NCI-H226 (cell line): ENCODE results near the gene ZNF439.
"Not testable (repeated sequence)": the region's sequence is repeated elsewhere in the genome, so short reads cannot be mapped to it uniquely, and the experiment has no call there.

ENCODE experiments used
- DNase-seq: peaks from one replicate; pipeline ENCODE4 v3.0.0-alpha.2; 2015

ZNF439 gene

DNA sequence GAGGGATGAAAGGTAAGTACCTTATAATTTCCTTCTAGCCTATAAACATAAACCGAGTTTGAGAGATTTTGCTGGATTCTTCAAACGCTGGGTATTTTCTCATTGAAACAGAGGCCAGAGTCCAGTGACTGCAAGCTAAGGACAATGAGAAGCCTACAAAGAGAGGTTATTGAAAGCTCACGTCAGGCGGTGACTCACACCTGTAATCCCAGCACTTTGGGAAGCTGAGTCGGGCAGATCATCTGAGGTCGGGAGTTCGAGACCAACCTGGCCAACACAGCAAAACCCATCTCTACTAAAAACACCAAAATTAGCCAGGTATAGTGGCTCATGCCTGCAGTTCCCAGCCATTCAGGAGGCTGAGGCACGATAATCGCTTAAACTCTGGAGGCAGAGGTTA lies 24.1 kb downstream of the ZNF439 start:
- DNase-seq, result no peak

DNA sequence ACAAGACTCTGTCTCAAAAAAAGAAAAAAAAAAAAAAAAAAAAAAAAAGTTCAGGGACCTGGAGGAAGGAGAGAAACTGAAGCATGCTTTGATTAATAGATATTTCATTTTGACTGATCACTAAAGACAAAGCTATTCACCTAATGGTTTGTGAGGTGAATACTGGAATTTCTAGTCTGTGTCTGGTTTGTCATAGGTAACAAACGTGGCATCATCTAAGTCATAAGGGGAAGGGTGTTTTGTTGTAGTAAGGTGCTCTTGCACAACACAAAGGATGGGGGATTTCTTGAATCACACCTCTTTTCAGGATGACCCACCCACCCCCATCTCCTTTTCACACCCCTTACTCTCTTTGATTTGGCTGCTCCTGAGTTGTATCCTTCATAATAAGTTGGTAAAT lies 25.2 kb downstream of the ZNF439 start:
- no peak for DNase-seq

DNA sequence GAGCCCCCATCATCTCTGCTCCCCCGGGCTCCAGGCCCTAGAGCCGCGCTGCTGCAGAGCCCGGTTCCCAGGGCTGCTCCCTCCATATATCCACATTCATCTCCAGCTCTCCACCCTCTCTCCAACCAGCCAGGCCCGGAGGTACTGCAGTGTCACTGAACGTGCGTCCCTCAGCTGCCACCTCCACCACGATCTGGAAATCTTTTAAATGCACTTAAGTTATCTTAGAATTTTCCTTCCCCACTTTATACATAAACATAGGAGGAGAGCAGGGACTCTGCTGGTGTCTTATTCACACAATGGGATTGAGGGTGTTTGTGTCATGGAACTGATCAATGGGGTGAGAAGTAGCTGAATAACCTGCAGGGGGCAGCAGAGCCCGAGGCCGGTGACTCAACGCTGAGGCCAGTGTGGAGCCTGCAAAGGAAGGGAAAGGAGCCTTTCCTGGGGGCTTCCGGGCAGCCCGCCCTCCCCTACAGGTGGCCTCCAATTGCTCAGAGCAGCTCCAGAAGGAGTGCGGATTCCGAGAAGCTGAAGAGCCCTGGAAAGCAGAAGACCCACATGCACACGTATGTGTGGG lies 31.3 kb downstream of the ZNF439 start:
- not testable (repeated sequence) for DNase-seq

DNA sequence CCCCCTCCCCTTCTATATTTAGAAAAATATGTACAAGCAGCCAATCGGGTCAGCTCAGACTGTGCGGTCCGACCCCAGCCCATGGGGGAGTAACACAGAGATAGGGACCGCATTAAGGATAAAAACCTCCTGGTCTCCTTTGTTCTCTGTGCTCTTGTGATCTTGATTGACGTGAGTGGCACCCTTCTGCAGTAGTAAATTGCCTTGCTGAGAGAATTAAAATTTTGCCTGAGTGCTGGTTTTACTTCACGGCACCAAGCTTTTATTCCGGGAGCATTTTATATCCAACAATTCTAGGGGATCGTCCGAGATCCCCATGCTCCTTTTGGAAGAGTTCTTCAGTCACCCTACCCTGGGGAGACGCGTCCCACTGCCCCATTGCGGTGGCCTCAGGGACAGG lies 32.1 kb downstream of the ZNF439 start:
- DNase-seq, result no peak

DNA sequence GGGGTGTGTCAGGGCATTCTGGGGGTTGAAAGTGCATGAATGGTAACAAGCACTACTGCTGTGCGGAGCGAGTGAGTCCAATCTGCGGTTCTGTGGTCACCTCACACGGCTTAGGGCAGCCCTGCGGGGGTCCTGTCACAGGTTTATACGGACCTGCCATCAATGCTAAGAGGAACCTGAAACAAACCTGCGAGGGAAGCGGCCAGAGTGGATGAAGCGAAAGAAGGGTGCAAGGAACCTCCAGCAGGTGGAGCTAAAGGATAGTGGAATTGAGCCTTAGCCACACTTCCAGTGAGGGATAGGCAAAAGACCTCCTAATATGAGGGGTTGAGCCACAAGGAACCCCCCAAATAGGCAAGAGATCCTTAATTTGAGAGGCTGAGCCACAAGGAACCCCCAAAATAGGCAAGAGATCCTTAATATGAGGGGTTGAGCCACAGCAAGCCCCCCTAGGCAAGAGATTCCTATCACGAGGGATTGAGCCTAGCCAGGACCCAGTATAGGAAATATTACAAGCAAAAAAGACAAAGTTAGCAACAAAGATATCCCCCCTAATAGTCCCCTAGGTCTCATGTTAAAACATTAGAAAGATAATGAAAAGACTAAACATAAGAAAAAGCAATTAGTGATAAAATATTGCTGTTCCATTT lies 32.8 kb downstream of the ZNF439 start:
- no peak for DNase-seq

DNA sequence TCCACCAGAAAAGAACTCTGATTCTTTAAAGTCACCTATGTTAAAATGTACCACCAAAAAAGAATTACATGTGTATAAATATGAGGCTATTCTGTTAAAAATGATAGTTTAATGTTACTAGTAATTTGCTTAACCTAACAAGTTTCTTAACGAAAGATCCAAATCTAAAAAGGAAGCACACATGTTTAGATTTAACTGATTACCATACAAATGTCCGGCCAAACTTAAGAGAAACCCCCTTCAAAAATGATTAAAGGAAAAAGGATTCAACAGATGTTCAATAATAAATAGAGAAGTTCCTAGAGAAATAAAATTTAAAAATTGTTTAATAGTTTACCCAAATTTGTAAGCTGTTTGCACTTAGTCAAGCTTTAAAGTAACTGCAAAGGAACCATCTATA lies 34.1 kb downstream of the ZNF439 start:
- no peak for DNase-seq

DNA sequence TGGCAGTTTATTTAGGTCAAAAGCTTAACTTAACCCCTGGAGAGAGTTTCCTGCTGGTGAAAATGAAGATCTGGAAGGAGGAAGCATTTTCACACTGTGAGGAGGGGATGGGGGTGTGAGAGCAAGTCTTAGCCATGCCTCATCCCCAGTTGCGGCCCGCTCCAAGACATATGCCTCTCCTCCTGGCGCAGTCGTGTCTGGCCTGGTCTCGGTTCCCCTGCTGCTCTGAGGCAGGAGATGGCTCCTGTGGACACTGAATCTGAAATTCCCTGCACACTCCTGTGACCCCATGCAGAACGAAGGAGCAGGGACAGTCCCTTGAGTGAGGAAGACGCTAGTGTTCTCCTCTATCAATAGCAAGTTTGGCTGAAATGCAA lies 38.7 kb downstream of the ZNF439 start:
- DNase-seq, result no peak

DNA sequence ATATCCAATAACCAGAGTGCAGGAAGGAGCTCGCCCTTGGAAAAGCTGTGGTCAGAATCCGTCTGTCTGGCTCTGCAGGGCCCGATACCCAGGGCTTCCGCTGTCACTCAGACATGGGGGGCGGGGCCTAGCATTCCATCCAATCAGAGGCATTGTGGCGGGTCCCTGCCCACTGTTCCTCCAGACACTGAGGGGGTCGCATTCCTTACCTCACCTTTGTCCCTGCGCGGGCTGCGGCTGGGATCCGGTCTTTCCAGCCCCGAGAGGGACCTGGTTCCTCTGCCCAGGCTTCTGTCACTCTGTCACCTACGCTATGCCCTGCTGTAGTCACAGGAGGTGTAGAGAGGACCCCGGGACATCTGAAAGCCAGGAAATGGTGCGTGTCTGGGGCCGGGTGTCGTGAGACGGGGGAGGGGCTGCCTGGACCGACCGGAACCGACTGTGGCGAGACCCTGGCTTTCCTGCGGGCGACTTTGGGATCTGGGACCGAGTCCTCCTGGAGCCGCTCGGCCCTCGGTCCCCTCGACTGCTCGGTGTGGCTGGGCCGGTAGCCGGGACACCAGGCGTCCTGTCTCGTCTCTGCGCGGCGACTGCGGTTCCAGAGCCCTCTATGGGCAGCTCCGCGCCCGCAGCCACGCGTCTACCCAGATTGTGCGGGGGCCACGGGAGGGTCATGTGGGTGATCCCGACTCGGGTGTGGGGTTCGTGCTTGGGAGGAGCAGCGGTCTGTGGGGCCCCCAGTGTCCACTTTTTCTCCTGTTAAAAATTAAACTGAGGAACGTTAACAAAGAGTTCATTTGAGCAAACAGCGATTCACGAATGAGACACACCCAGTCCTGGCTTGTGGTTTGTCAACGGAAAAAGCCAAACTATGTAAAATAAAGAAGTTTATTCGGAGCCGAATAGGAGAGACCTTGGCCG lies 39.3 kb downstream of the ZNF439 start, which contains the start of gene ZNF69:
Gene ZNF69, plus strand, starts transcription at position 172 of the 921 bp plus-strand sequence. Its CDS starts 142 bp downstream, at position 314.
- DNase-seq, result no peak

DNA sequence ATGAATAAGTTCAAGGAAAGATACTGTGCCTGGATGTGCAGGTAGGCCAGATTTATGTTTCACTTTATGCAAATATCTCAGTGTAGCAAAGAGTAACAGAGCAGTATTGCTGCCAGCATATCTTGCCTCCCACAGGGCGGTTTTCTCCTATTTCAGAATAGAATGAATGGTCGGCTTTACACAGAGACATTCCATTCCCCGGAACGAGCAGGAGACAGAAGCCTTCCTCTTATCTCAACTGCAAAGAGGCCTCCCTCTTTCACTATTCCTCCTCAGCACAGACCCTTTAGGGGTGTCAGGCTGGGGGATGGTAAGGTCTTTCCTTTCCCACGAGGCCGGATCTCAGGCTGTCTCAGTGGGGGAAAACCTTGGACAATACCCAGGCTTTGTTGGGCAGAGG lies 41.4 kb downstream of the ZNF439 start:
- not testable (repeated sequence) for DNase-seq

DNA sequence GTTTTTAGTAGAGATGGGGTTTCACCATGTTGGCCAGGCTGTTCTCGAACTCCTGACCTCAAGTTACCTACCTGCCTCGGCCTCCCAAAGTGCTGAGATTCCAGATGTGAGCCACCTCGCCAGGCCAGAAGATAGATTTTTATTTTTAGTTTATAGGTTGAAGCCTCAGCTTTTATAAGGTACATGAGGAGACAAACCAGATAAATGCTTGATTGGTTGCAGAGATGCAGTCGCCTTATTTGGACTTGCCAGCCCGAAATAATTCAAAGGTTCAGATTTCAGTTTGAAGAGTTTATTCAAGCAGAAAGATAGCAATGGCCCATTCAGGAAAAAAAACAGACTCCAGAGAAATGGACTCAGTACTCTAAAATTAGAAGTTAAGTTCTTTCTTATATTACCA lies 42.1 kb downstream of the ZNF439 start:
- no peak for DNase-seq

DNA sequence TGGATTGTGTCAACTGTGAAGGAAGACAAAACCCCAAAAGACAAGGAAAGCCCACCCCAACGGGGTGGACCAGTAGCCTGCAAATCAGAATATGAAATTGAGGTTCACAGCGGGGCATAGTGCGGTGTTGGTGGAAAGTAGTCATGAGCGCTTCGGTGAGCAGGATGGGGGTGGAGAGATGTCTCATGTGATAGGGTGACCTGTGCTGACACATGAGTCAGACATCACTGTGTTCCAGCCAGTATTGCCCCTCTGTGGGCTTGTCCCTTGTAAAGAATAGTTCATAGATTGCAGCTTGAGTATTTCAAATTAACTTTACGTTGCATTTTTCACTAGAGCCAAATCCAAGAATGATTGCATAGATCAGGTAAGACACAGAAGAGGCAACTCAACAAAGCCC lies 46.3 kb downstream of the ZNF439 start:
- no peak for DNase-seq

DNA sequence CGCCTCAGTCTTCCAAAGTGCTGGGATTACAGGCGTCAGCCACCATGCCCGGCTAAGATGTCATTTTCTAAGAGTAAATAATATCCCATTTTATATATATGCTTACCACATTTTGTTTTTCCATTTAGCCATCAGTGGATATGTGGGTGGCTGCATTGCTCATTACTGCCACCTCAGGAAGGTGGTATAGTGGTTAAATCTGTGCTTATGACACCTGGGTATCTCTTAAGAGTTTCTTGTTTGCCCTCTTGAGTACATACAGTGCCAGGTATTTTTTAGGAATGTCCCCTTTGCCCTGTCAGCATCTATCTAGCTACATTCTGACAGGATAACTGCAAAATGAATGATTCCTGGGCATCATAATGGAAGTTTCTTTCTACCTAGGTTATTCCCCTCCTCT lies 53.7 kb downstream of the ZNF439 start:
- DNase-seq, result no peak

DNA sequence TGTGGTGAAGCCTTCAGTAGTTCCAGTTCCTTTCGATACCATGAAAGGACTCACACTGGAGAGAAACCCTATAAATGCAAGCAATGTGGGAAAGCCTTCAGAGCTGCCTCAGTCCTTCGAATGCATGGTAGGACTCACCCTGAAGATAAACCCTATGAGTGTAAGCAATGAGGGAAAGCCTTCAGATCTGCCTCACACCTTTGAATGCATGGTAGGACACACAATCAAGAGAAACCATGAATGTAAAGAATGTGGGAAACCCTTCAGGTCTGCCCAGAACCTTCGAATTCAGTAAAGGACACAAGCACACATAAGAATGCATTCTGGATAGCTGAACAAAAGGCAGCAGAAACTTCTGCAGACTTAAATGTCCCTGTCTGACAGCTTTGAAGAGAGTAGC lies 57.4 kb downstream of the ZNF439 start:
- DNase-seq, result no peak

DNA sequence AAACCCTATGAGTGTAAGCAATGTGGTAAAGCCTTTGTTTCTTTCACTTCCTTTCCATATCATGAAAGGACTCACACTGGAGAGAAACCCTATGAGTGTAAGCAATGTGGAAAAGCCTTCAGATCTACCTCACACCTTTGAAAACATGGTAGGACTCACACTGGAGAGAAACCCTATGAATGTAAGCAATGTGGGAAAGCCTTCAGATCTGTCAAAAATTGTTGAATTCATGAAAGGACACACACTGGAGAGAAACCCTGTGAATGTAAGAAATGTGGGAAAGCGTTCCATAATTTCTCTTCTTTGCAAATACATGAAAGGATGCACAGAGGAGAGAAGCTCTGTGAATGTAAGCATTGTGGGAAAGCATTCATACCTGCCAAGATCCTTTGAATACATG lies 63.4 kb downstream of the ZNF439 start:
- DNase-seq, result not testable (repeated sequence)

DNA sequence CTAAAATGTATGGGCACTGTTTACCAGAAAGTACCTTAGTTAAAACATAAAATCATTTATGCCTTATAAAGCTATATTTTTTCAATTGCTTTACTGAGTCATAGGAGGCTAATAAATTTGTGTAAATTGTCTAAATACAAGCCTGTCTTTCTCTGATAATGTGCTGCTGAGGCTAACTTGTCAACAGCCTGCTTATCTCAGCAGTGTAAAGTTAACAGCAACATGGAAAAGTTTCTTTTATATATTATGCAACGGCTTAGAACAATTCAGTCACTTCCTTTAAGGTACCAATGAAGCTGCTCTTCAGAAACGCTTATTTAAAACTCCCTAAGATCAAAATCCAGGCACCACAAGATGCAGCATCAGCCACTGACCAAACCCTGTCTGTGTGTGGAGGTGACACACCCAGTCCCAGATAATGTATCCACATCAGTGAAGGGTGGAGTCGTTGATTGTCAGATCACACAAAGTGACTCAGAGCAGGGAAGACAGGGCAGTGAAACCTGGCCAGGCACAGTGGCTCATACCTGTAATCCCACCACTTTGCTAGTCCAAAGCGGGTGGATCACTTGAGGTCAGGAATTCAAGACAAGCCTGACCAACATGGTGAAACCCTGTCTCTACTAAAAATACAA lies 66.0 kb downstream of the ZNF439 start:
- DNase-seq, result not testable (repeated sequence)
